Activated CD4-positive, alpha-beta T cell treated with anti-CD3 and anti-CD28 coated beads, Interleukin-2, amount 10 ng/mL, durations not matched to agents 7 days and 5 days (primary cell): ENCODE measurements around the gene COMMD8. TPM values are rescaled to one million over a fixed set of nuclear protein-coding genes. Genes with fewer than 3 reads are reported as not detected.

Source experiments
- CTCF ChIA-PET: fragments of 350-600 bp; sonication (Branson Sonifier 250); formaldehyde crosslinking; loops from one replicate; lab custom pipeline; 2021; ENCODE audit warnings: antibody characterized with exemption; lab: Charles Lee
- POLR2A ChIA-PET: fragments of 350-600 bp; sonication (Branson Sonifier 250); formaldehyde crosslinking; loops from one replicate; lab custom pipeline; 2021; ENCODE audit warnings: antibody characterized with exemption; lab: Charles Lee
- DNase-seq: peaks from one replicate; pipeline ENCODE4 v3.0.0-alpha.2; 2020
- H3K27ac Mint-ChIP-seq: one replicate; pipeline ENCODE4 v1.8.0; 2021; ENCODE audit warnings: mild to moderate bottlenecking, moderate library complexity, mixed read lengths
- H3K27me3 Mint-ChIP-seq: one replicate; pipeline ENCODE4 v1.8.0; 2021; ENCODE audit warnings: mixed read lengths
- H3K36me3 Mint-ChIP-seq: one replicate; pipeline ENCODE4 v1.8.0; 2021; ENCODE audit warnings: low read depth, mixed read lengths
- H3K4me1 Mint-ChIP-seq: one replicate; pipeline ENCODE4 v1.8.0; 2021; ENCODE audit warnings: mixed read lengths
- H3K4me3 Mint-ChIP-seq: one replicate; pipeline ENCODE4 v1.8.0; 2021; ENCODE audit warnings: mild to moderate bottlenecking, moderate library complexity, mixed read lengths
- H3K9me3 Mint-ChIP-seq: one replicate; pipeline ENCODE4 v1.8.0; 2021; ENCODE audit warnings: mixed read lengths
- total RNA-seq, 2 experiments: library from RNA; stranded (reverse); gene quantifications; one replicate each; pipeline ENCODE4 v1.2.3, GENCODE V29; 2021

The COMMD8 gene
- total RNA-seq, 2 experiments from 2014 or later, result 19.9 to 23.0 TPM

DNA sequence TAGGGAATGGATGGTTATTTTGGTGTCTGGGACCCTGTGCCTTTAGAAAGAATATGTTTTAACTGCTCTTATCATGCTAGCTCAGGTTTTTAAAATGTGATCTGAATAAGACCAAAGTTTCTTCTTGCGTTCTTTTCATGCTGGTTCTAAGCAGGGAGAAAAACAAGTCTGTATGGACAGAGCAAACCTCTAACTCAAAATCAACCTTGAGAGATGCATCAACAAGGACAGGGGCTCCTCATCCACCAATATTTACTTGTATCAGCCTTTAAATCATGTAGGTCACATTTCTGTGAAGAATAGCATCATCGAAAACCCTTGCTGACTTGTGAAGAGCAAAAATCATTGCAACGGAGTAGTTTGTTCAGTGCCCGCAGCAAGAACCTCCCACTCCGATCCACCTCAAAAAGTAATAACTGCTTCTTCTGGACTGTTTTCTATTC lies 22.8 kb upstream of the COMMD8 start:
- H3K27me3 Mint-ChIP-seq, result no peaks in the 10 kb centered on the region
- no peak for DNase-seq
- peaks cover 29% of the 10 kb centered on the region for H3K4me1 Mint-ChIP-seq
- ChIA-PET CTCF (no interaction called here), POLR2A (no interaction called here)
- no peaks in the 10 kb centered on the region for H3K36me3 Mint-ChIP-seq
- peak overlapping the region; percentile 42 for H3K27ac Mint-ChIP-seq
- H3K9me3 Mint-ChIP-seq, result no peaks in the 10 kb centered on the region
- peak overlapping the region; percentile 91 for H3K4me3 Mint-ChIP-seq

DNA sequence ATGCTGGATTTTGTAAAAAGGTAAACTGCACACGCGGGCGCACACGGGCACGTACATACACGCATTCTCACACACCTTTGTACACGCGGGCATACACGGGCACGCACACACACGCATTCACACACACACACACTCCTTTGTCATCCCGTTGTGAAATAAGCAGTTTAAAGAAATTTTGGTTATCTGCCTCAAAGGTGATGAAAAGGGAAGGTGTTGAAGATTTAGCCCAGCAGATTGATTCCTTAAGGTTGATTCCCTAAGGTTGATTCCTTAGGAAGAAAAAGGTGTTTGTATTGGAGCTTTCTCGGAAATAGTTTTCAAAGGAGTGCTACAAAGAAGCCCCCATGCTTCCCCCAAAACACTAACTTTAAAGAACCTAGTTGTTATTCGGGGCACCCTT lies 22.3 kb upstream of the COMMD8 start:
- DNase-seq, result no peak
- POLR2A ChIA-PET, result interaction anchor here (0.6 to 1.5 kb wide), 3 partner anchors 22 to 863 kb away, joined by 3 to 7 read pairs (median 5); partner anchors contain the start of gene COMMD8
- no peaks in the 10 kb centered on the region for H3K9me3 Mint-ChIP-seq
- H3K36me3 Mint-ChIP-seq, result no peaks in the 10 kb centered on the region
- CTCF ChIA-PET, result interaction anchor here (2.9 kb wide), 1 partner anchor 23 kb away, joined by 14 read pairs; the partner anchor contains the start of gene COMMD8
- H3K4me3 Mint-ChIP-seq, result peak overlapping the region; percentile 91
- H3K27me3 Mint-ChIP-seq, result no peaks in the 10 kb centered on the region
- H3K27ac Mint-ChIP-seq, result peak overlapping the region; percentile 95
- peaks cover 29% of the 10 kb centered on the region for H3K4me1 Mint-ChIP-seq

DNA sequence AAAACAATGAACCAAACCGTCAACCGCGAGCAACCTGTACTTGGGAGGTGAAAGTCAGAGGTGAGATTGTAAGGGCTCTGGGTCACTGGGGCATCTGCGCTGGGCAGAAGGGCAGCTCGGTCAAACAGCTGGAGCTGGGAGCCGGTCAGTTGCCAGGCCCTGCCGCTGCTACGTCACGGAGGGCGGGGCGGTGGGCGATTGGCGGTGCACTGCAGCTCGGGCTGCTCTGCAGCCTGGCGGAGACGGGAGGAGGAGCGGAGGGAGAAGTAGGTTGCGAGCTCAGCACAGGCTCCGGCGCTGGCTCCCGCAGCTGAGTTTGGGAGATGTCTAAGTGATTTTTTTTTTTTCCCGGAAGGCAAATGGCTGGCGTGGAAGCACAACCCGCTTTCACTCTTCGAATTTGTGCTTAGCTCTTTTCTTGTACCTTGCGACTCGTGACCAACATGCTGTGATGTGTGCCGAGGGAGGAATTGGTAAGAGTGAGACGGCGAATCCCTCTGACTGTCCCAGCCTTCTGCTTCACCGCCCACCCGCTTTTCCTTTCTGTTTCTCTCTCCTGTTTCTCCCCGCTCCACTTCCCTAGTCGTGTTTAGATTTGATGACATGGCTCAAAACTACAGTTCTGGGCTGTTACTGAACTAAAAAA lies 21.7 kb upstream of the COMMD8 start, which contains the start of gene ATP10D:
ATP10D (plus strand) TSS at position 229 of the 646 bp plus-strand sequence. CDS start 27,266 bp downstream, outside the sequence.
- H3K4me1 Mint-ChIP-seq, result peaks cover 29% of the 10 kb centered on the region
- no peaks in the 10 kb centered on the region for H3K9me3 Mint-ChIP-seq
- peak within 1 kb of the TSS; percentile 91 for H3K4me3 Mint-ChIP-seq
- H3K36me3 Mint-ChIP-seq, result no peaks in the 10 kb centered on the region
- H3K27me3 Mint-ChIP-seq, result no peaks in the 10 kb centered on the region
- peak; percentile 75 for DNase-seq
- ChIA-PET CTCF (interaction anchor here (0.7 to 2.9 kb wide), 5 partner anchors 12 to 676 kb away, joined by 4 to 14 read pairs (median 4); partner anchors contain the start of gene COMMD8), POLR2A (interaction anchor here (0.6 to 1.5 kb wide), 3 partner anchors 22 to 863 kb away, joined by 3 to 7 read pairs (median 5); partner anchors contain the start of gene COMMD8)
- peak within 1 kb of the TSS; percentile 95 for H3K27ac Mint-ChIP-seq

DNA sequence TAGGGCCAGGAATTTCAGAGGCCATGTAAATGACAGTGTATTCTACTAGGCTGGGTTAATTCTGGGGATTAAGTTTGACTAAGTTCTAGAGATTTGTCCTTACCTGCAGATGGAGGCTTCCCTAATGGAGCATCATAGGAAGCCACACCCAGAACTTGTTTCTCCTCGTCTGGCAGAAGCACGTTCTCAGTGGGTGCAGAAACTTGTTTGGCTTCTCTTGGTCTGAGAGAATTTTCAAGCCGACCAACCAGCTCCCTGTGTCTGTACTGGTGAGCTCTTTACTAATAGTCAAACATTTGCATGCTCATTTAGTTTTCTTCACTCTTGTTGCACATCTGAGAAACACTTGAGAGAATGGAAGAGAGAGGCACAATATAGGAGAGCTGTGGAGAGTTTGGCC lies 20.7 kb upstream of the COMMD8 start:
- H3K36me3 Mint-ChIP-seq, result no peaks in the 10 kb centered on the region
- peak overlapping the region; percentile 95 for H3K27ac Mint-ChIP-seq
- ChIA-PET CTCF (interaction anchor here (2.4 to 2.9 kb wide), 2 partner anchors 12 to 21 kb away, joined by 8 to 14 read pairs; partner anchors contain the start of gene COMMD8), POLR2A (interaction anchor here (1.5 kb wide), 1 partner anchor 21 kb away, joined by 5 read pairs; the partner anchor contains the start of gene COMMD8)
- H3K9me3 Mint-ChIP-seq, result no peaks in the 10 kb centered on the region
- DNase-seq, result no peak
- no peaks in the 10 kb centered on the region for H3K27me3 Mint-ChIP-seq
- peaks cover 29% of the 10 kb centered on the region for H3K4me1 Mint-ChIP-seq
- peak overlapping the region; percentile 91 for H3K4me3 Mint-ChIP-seq

DNA sequence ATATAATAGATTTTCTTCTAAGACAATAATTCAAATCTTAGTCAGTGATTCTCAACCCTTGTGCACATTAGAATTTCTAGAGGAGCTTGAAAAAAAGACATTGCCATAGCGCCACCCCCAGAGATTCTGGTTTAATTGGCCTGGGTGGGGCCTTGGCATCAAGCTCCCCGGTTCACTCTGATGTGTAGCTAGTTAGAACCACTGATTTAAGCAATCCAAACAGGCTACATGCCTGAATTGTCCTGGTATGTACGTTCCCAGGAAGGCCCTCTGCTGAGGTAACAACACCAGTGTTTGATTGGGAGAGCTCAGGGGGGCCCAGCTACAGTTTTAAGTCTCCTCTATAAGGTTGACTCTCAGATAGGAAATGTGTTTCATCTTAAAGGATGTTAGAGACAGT lies 20.2 kb upstream of the COMMD8 start:
- peak overlapping the region; percentile 91 for H3K4me3 Mint-ChIP-seq
- ChIA-PET CTCF (interaction anchor here (2.4 to 2.9 kb wide), 2 partner anchors 11 to 20 kb away, joined by 8 to 14 read pairs; partner anchors contain the start of gene COMMD8), POLR2A (no interaction called here)
- H3K36me3 Mint-ChIP-seq, result no peaks in the 10 kb centered on the region
- H3K4me1 Mint-ChIP-seq, result peaks cover 29% of the 10 kb centered on the region
- no peaks in the 10 kb centered on the region for H3K9me3 Mint-ChIP-seq
- no peak for DNase-seq
- no peak overlapping the region for H3K27ac Mint-ChIP-seq
- peaks cover 2% of the 10 kb centered on the region for H3K27me3 Mint-ChIP-seq

DNA sequence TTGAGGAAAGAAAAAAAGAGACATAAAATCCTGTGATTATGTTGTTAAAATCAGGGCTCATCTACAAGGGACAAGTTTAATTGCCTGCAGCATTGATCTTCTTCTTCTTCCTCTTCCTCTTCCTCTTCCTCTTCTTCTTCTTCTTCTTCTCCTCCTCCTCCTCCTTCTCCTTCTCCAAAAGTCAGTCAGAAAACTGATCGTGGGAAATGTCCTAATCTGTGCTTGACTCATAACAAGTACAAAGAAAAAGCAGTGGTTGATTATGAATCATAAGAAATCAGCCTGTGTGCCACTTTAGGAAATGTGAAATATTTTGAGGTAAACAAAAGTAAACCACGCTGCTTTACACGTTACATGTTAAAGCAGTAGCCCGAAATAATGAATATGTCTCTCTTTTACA lies 18.8 kb upstream of the COMMD8 start:
- Mint-ChIP-seq H3K9me3 (no peaks in the 10 kb centered on the region), H3K27ac (no peak overlapping the region), H3K4me1 (peaks cover 29% of the 10 kb centered on the region), H3K4me3 (no peak overlapping the region), H3K36me3 (no peaks in the 10 kb centered on the region), H3K27me3 (peaks cover 2% of the 10 kb centered on the region)
- ChIA-PET POLR2A (no interaction called here), CTCF (interaction anchor here (2.5 kb wide), 1 partner anchor 19 kb away, joined by 8 read pairs; the partner anchor contains the start of gene COMMD8)
- no peak for DNase-seq

DNA sequence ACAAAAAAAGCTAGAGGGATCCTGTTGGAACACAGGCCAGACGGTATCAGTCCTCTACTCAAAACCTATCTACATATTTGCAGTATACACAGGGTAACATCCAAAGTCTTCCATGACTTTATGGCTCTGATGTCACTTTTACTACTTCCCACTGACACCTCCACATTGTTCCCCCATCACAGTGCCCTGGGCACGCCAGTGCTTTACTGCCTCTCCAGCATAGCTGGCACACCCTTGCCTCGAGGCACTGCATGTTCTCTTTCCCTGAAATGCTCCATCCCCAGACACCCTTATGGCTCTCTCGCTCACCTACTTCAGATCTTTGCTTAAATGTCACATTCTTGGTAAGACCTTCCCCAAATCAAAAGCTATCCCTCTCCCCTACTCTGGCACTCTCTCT lies 15.3 kb upstream of the COMMD8 start:
- CTCF ChIA-PET, result no interaction called here
- peaks cover 5% of the 10 kb centered on the region for H3K27me3 Mint-ChIP-seq
- no peak for DNase-seq
- H3K4me3 Mint-ChIP-seq, result no peak overlapping the region
- no peak overlapping the region for H3K27ac Mint-ChIP-seq
- POLR2A ChIA-PET, result no interaction called here
- H3K36me3 Mint-ChIP-seq, result no peaks in the 10 kb centered on the region
- peaks cover 5% of the 10 kb centered on the region for H3K4me1 Mint-ChIP-seq
- no peaks in the 10 kb centered on the region for H3K9me3 Mint-ChIP-seq

DNA sequence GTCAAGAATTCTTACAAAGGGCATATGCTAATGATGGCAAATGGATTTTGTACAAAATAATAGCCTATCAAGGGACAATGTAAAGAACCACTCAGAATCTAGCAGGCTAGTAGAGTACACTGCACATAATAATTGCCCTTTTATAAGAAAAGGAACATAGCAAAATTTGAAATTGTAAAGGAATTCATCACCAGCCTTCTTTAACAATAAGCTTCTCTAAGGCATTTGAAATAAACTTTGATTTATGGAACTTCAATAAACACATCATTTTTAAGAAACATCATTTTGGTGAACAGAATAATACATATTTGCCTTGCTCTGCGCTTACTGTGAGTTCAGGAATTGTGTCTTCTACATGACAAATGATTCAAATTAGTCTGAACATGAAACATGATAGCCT lies 11.9 kb upstream of the COMMD8 start:
- no peak overlapping the region for H3K4me3 Mint-ChIP-seq
- ChIA-PET CTCF (interaction anchor here (0.6 kb wide), 1 partner anchor 418 kb away, joined by 3 read pairs; no protein-coding TSS in a partner anchor), POLR2A (no interaction called here)
- no peaks in the 10 kb centered on the region for H3K4me1 Mint-ChIP-seq
- no peaks in the 10 kb centered on the region for H3K36me3 Mint-ChIP-seq
- no peaks in the 10 kb centered on the region for H3K9me3 Mint-ChIP-seq
- H3K27ac Mint-ChIP-seq, result no peak overlapping the region
- peaks cover 5% of the 10 kb centered on the region for H3K27me3 Mint-ChIP-seq
- DNase-seq, result no peak

DNA sequence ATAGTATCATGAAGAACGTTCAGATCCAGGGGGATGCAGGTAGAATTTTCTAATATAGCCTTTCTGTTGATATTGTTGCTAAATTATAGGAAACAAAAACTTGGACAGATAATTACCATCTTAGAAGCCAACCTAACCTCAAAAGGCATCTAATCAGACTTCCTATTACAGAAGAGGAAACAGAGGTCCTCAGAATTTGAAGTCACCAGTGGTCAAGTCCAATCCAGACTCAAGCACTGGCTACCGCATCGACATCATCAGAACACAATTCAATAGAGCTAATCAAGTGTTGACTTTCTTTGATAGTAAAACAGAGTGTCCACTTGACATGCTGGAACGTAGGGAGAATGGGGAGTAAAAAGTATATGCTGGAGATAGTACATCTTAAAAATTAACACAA lies 11.3 kb upstream of the COMMD8 start:
- ChIA-PET POLR2A (no interaction called here), CTCF (interaction anchor here (0.6 kb wide), 1 partner anchor 418 kb away, joined by 3 read pairs; no protein-coding TSS in a partner anchor)
- Mint-ChIP-seq H3K4me3 (no peak overlapping the region), H3K36me3 (no peaks in the 10 kb centered on the region), H3K27ac (no peak overlapping the region), H3K9me3 (no peaks in the 10 kb centered on the region), H3K27me3 (peaks cover 7% of the 10 kb centered on the region), H3K4me1 (no peaks in the 10 kb centered on the region)
- no peak for DNase-seq

DNA sequence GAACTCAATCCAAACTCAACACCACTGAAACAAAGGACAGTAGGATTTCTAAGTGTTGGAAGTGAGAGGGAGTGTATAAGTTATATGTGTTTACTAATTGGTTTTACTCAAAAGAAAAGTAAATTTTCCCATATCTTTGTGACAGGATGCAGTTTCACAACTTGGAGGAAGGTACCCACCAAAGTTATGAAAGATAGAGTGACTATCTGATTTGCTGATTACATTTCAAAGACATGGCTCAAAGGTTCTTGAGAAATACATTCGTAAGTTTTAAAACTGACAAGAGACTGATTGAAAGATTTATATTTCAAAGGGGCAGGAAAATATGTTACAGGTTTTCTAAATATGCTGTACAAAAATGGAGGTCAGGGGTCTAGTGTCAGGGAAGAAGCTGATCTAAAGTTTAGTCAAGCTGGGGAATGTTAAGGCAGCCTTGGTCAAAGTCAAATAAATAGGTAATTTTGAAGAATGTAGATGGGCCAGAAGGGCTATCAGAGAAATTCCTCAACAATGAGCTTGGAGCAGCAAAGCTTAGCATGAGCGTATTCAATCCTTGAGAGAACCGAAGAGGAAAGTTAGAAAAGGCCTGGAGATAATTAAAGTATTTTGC lies 9.7 kb upstream of the COMMD8 start:
- H3K27me3 Mint-ChIP-seq, result peaks cover 7% of the 10 kb centered on the region
- no peak overlapping the region for H3K4me3 Mint-ChIP-seq
- no peaks in the 10 kb centered on the region for H3K9me3 Mint-ChIP-seq
- DNase-seq, result no peak
- no peak overlapping the region for H3K27ac Mint-ChIP-seq
- ChIA-PET CTCF (interaction anchor here (3.1 kb wide), 1 partner anchor 11 kb away, joined by 8 read pairs; the partner anchor contains the start of gene ATP10D), POLR2A (interaction anchor here (0.5 to 0.6 kb wide), 2 partner anchors 10 to 57 kb away, joined by 3 read pairs; partner anchors contain the start of gene COMMD8)
- no peaks in the 10 kb centered on the region for H3K4me1 Mint-ChIP-seq
- H3K36me3 Mint-ChIP-seq, result no peaks in the 10 kb centered on the region

DNA sequence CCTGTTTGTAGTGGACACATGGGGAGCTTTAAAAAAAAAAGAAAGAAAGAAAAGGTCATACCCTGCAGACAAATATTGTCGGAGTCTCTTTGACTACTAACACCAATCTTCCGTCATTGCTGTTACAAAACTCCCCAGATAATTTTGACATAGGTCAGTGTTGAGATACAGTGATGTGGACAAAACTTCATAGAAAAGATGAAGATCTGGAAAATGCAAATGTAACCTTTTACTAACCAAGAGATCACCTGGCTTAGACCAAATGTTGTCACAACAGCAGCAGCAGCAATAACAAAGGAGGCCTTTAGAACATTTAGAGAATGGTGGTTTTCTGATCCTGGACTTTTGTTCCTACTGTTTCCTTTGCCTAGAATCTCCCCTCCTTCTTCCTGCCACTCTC lies 8.1 kb upstream of the COMMD8 start:
- DNase-seq, result no peak
- no peaks in the 10 kb centered on the region for H3K9me3 Mint-ChIP-seq
- POLR2A ChIA-PET, result no interaction called here

DNA sequence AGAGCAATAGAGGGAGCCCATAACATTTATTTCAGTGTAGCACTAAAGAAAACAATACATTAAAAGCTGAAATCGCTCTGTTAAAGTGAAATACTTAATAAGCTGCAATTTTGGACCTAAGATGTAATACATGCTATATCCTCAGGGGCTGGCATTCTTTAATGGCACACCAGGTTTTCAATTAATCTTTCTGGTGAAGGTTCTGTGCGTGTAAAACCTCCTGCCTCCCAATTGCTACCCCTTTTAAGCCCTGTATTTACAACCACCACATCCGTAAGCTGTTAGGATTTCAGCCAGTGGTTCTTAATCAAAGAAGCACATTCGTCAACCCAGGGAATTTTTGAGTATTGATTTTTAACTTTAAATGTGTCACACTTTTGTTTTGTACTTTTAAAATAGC lies 7.6 kb upstream of the COMMD8 start:
- H3K27me3 Mint-ChIP-seq, result peaks cover 7% of the 10 kb centered on the region
- no peak overlapping the region for H3K27ac Mint-ChIP-seq
- no peak for DNase-seq
- POLR2A ChIA-PET, result no interaction called here
- no peaks in the 10 kb centered on the region for H3K4me1 Mint-ChIP-seq
- H3K9me3 Mint-ChIP-seq, result no peaks in the 10 kb centered on the region
- no peaks in the 10 kb centered on the region for H3K36me3 Mint-ChIP-seq
- CTCF ChIA-PET, result interaction anchor here (1.4 to 3.1 kb wide), 3 partner anchors 8 to 13 kb away, joined by 6 to 8 read pairs (median 6); partner anchors contain the start of genes ATP10D and COMMD8
- H3K4me3 Mint-ChIP-seq, result no peak overlapping the region

More for the DNA sequence above, 8.1 kb upstream of the COMMD8 start:
- CTCF ChIA-PET, result interaction anchor here (1.4 to 3.1 kb wide), 3 partner anchors 8 to 13 kb away, joined by 6 to 8 read pairs (median 6); partner anchors contain the start of genes ATP10D and COMMD8
- Mint-ChIP-seq H3K4me1 (no peaks in the 10 kb centered on the region), H3K27me3 (peaks cover 7% of the 10 kb centered on the region), H3K27ac (no peak overlapping the region), H3K4me3 (no peak overlapping the region), H3K36me3 (no peaks in the 10 kb centered on the region)
